Hypothalamus (tissue), 51 donors: ENCODE measurements around the gene PTGDR.

Source experiments
- DNase-seq, 51 donors: peaks; one replicate each; lab custom pipeline; 2025; lab: John Stamatoyannopoulos, UW

Gene PTGDR, protein sequence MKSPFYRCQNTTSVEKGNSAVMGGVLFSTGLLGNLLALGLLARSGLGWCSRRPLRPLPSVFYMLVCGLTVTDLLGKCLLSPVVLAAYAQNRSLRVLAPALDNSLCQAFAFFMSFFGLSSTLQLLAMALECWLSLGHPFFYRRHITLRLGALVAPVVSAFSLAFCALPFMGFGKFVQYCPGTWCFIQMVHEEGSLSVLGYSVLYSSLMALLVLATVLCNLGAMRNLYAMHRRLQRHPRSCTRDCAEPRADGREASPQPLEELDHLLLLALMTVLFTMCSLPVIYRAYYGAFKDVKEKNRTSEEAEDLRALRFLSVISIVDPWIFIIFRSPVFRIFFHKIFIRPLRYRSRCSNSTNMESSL

DNA sequence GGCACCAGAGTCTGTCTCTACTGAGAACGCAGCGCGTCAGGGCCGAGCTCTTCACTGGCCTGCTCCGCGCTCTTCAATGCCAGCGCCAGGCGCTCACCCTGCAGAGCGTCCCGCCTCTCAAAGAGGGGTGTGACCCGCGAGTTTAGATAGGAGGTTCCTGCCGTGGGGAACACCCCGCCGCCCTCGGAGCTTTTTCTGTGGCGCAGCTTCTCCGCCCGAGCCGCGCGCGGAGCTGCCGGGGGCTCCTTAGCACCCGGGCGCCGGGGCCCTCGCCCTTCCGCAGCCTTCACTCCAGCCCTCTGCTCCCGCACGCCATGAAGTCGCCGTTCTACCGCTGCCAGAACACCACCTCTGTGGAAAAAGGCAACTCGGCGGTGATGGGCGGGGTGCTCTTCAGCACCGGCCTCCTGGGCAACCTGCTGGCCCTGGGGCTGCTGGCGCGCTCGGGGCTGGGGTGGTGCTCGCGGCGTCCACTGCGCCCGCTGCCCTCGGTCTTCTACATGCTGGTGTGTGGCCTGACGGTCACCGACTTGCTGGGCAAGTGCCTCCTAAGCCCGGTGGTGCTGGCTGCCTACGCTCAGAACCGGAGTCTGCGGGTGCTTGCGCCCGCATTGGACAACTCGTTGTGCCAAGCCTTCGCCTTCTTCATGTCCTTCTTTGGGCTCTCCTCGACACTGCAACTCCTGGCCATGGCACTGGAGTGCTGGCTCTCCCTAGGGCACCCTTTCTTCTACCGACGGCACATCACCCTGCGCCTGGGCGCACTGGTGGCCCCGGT is at the start of gene PTGDR:
PTGDR (plus strand) TSS at position 198 of the 778 bp plus-strand sequence; CDS start at position 315, 117 bp downstream.
- DNase-seq: no peak

DNA sequence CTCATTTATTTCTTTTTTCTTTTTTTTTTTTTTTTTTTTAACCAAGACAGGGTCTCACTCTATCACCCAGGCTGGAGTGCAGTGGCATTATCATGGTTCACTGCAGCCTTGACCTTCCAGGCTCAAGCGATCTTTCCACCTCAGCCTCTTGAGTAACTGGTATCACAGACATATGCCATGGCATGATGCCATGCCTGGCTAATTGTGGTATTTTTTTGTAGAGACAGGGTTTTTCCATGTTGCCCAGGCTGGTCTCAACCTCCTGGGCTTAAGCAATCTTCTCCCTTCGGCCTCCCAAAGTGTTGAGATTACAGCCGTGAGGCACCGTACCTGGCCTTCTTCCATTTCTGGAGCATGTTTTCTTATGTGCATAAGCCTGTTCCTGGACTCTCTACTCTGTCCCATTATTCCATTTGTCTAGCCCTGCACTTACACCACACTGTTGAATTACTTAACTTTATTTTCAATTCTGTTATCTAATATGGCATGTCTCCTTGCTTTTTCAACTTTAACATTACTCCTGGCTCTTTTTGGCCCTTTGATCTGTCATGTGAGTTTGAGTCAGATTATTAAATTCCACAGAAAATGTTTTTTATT is 47.9 kb upstream of the PTGDR start:
- no peak for DNase-seq

DNA sequence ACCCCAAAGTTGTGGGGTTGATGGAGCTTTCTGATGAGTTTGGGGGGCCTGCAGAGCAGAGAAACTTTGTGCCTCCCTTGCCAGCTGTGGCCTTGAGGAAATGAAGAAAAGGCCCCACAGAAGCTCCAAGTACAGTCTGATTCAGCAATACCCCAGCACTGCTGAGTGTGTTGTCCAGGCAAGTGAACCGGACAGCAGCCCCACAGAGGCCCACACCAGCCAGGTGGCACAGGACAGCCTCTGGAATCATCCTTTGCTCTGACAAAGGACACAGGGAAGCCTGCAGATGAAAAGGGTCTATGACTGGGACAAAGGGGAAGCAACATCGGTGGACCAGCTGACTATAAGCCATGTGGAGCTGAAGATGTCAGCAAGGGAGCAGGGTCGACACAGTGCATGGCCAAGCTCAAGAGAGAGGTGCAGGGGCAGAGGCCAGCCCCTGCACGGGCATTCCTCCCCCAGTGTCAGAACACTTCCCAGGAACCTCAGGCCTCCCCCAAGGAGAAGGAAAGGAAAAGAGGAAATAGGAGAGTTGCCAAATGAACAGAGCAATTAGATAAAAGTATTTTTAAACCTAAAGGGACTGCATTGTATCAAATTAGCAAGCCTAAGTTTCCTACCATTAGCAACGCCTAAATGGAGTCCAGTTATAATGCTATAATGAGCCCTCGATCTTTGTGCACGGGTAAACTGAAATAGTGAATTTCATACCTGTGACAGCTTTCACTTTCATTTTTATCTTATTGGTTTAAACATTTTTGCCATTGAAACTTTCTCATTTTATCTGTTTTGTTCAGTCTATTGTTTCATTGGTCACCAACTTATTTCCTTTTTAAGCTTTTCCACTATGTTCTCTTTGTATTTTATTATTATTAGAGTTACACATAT is 46.3 kb upstream of the PTGDR start:
- DNase-seq: no peak

DNA sequence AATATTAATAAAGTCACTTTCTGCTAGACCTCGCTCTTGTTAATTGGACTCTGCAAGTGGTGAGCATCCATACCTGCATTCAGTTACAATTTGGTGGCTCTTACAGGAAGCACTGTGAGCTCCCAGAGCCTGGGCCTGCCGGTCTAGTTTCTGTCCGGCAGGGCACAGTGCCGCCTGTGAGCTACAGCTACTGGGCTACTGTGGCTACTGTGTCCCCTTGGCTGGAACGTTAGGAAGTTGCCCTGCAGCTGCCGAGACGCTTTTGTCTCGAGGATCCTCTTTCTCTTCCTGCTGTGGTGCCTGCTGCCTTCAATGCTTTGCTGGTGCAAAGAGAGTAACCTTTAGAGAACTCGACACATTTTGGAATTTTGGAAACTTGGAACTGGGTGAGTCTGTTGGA is 44.6 kb upstream of the PTGDR start:
- no peak for DNase-seq

DNA sequence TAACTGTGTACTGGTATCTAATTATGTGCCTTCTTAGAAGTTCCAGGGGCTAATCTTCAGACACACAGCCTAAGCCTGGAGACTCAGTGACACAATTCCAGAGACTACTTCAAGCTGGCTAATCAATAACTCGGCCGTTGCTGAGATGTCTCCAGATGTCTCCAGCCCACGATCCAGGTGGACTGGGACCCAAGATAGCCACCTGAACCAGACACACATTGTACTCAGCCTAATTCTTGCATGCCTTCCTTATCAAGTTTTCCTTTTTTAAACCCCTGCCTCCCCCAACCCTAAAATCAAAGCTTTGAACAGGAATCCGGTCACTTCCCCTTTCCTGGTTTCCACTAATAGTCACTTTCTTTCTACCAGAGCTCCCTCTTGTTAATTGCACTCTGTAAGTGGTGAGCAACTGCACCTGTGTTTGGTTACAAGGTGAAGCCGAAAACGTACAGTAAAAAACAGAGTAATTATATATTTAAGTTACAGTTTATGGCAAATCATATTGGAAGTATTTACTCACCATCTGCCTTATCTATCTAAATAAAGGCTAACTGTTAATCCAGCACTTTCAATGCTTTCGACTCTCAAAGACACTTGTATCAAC is 39.8 kb upstream of the PTGDR start:
- DNase-seq: no peak

DNA sequence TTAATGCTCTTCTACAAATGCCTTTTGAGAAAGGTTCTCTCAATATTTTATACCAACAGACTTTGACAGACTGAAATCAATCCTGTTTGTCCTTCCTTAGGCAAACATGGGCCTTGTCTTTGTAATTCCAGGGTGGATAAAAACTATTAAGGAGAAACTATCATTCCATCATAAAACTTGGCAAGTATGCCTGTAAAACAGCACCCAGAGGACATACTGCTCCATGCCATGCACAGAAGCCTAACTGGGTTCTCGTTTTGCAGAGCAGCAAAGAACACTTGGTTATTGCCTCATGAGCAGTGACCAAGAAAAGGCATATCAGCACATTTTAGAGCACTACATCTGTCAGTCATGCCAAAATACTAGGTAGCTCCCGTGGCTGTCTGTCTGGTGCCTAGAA is 33.8 kb upstream of the PTGDR start:
- no peak for DNase-seq

DNA sequence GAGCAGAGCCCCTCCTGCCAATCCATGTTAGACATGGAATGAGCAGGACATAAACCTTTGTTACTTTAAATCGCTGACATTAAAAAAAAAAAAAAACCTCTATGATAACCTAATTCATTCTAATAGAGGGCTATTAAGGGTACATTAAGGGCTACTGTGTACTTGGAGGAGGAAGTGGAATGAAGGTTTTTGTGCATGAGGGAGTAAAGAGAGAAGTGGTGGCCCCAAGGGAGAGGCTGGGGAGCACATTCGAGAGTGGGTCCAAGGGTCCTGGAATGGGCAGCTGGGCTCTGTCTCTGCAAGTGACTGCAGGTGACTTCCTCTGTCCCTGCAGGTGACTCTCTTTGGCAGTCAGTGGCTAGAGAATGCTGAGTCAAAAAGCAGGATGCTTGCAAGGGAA is 32.1 kb upstream of the PTGDR start:
- no peak for DNase-seq

DNA sequence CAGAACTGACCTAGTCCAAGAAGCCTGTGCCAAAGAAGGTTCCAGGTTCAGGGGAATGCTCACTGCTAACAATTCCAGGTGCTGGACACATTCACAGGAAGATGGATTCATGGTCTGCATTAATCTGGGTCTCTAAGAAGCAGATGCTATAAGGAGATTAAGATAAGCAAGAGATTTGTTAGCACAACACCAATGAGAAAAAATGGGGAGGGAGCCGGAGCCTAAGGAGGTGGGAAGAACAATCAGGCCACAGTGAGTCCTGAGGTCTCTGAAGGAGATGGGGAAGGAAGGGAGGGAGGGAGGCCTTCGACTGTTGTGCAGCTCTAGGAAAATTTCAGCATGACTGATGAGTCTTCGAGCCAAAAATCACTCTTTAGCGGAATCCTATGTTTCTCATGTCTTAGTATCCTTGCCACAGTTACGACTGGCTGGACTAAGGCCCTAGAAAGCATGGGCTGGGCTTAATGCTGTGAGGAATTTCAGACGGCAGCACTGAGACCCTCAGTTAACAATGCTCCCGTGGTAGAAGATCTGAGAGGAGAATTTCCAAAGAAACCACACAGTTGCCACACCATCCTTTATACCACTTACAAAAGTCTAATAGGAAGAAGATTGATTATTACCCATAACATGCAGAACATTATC is 31.5 kb upstream of the PTGDR start:
- no peak for DNase-seq

DNA sequence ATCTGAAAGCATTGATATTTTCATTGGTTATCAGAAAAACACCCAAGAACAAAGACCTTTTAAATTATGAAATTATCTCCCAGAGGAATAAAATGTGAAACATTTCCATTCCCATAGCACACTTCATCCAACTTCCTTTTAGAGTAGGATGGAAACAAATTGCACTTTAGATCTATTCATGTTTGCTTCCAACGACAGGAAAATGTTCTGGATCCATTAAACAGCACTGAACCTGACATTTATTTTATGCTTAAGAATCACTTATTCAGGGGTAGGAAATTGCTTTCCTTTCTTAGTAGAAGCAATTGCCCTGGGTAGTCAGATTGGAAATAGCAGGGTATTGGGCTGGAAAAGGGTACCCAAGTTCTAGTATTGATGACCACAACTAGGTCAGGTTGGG is 28.8 kb upstream of the PTGDR start:
- DNase-seq: no peak

DNA sequence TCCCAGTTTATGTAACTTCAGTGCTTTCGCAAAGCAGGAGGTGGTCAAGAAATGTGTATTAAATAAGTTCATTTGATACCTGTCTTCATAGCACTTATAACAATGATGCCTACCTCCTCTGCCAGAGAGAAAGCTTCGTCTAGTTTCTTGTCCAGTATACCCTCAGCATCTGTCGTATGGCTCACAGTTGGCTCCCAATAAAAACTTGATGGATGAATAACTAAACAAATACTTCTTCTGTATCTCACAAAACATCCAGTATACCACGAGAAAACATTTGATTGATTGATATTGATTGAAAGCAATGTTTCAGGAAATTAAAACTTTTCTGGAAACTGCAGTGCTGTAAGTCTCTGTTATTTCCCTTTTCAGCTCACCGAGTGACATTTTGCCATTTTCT is 26.9 kb upstream of the PTGDR start:
- DNase-seq: no peak

DNA sequence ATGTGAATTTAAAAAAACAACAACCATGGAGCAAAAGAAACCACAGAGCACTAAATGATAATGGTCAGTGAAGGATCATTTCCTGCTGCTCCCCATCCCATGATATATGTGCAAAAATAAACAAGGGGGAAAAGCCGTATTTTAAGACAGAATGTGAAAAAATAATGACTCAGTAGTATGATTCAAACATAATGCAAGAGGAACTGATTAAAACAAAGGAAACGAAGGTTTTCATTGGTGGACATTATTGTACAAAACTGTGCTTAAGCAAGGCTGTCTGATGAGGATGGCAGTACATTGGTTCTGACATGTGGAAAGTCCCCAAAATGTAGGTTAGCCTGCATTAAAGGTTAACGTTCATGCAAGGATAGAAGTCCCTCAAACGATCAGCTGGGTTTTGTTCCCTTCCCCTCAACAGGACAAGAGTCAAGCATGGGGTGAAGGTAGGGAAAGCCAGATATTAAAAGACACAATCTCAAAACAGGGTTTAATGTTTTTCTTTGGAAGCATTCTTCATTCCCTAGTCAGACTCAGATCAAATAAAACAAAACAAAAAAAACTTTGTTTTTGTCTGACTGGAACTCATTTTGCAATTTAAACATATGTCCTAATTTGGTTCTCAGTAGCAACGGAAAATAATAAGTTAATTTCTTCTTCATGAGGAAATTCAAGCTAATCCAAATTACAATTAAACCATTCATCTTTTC is 26.3 kb upstream of the PTGDR start:
- DNase-seq: no peak

DNA sequence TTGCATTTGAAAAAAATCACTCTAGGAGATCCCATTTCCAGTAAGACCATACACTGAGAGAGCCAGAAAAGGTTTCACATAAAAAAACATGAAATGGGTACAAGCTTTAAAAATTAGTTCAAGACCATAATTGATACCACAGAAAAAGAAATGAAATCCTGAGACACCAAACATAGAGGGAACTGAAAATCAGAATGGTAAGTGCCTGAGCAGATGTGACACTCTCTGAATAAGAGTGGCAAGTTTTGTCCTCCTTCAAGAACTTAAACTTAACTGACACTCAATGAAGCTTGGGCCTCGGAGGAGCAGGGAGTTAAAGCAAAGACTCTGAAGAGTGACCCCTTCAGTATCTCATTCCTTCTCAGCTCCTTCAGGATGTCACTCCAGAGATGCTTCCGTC is 23.2 kb upstream of the PTGDR start:
- no peak for DNase-seq

DNA sequence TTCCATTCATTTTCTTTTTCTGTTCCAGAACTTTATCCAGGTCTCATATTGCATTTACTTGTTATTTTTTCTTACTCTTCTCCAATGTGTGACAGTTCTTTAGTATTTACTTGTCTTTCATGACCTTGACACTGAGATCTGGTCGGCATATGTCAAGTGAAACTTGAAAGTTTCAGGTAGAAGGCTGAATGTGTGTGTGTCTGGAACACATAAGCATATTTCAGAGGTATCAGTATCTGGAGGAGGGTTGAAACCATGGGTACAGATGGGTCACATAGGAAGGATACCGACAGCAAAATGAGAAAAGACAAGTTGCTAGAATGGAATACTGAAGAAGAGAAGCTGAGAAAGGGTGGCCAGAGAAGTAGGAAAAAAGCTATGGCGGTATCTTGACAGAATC is 22.5 kb upstream of the PTGDR start:
- DNase-seq: no peak

DNA sequence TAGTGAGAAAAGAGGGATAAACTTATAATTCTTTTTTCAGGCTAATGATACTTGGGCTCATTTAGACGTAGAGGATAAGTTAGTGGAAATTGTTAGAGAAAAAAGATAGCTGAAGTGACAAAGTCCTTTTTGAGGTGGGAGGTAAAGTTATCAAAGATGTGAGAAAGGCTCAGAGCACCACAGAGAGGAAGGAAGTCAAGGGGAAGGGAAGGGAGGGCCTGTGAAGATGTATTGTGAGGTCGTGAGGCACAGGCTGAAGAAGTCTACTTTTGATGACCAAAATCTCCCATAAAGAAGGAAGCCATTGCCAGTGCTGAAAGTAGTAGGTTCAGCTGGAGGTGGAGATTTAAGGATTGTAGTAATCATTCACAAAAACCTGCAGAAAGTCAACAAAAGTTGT is 19.4 kb upstream of the PTGDR start:
- DNase-seq: no peak

DNA sequence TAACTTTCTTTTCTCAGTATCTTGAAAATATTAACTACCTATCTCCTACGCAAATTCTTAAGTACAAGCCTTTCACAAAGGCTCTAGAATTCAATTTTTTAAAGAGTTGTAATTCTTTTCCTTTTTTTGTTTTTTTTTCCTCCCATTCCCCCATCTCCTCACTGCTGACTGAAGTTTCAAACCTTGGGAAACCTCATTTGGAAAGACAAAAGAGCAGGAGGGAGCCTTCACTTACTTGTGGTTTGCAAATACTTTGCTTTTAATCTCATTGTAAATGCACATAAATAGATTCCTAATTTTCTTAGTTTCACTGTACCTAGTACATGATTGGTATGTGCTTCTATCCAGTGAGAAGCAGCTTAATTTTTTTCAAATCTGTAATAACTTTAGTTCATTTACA is 15.8 kb upstream of the PTGDR start:
- DNase-seq: no peak

DNA sequence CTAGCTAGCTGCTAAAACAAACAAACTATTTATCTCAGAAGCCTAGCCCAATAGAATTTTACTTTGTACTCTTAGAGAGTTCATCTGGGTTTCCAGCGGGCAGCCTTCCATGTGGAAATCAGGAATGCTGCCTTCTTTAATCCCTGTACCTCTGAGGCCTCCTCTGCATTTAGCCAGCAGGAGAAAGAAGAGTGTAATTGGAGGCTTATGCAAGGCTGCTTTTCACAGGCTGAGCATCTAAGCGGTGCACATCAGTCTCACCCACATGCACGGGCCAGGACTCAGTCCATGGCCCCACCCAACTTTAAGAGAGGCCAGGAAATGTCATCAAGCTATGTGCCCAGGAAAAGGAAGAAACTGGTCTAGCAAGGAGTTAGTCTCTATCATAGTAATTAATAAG is 14.0 kb upstream of the PTGDR start:
- no peak for DNase-seq

DNA sequence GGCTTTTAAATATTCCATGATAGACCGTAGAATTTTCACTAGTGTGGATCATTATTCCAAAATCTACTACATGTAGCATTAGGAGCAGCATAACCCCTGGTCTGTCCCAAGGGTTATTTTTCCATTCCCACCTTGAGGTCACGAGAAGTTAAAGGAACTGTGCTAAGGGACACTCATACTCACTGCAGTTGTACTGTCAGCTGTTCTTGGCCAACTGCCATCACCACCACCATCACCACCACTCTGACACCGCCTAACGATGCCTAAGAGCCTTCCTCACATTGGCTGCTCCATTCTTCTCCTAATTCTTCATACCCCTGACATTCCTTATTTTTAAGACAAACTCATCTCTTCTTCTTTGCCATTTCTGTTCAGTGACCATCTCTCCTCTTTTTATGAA is 13.4 kb upstream of the PTGDR start:
- no peak for DNase-seq

DNA sequence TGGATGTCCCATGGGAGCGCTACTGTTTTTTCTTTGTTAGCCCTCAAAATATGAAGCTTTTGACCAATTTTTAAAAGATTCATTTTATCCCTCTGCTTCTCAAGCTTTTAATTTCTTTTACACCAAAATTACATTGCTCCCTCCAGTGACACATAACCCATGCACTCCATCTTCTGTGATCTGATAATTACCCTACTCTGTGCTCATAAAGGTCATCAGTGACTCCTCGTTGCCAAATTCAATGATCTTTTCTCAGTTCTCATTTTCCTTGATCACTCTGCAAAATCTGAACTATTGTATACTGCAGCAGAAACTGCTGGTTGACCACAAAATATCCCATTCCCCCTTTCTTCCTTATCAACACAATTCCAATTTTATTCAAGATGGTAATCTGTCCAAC is 8.7 kb upstream of the PTGDR start:
- DNase-seq: no peak

DNA sequence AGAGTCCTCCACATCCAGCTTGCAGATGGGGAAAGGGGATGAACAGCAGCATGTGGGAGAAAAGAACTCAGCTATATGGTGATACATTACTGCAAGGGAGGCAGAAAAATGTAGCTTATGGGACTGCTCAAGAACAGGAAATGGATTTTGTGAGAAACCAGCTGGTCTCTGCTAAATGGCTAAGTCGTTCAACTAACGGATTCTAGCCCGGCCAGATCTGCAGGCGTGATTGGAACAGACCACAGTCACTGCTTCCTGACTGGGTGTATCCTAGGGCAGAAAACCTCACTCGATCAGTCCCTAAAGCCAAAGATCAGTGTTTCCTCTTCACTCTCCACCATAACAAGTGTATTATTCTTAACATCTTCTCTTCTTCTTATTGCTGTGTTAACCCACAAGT is 8.1 kb upstream of the PTGDR start:
- no peak for DNase-seq
